ENCODE results near the gene LRRK1.

The LRRK1 gene

GRCh38 chr15:101078669-101079323 lies 159.6 kb downstream of the LRRK1 start:
- FAIRE-seq (no peak), DNase-seq (ENCODE audit: insufficient read length) (no peak)
- TF ChIP-seq POLR2AphosphoS5 (IDR thresholded peaks at IDR 0.05; ENCODE audit: low read depth, low read length): no peak

GRCh38 chr15:101081900-101082299 lies 162.7 kb downstream of the LRRK1 start:
- DNase-seq (ENCODE audit: insufficient read length): no peak
- TF ChIP-seq TAF1 (IDR thresholded peaks at IDR 0.05; ENCODE audit: borderline replicate concordance, low read depth, low read length) (no peak), POLR2AphosphoS5 (IDR thresholded peaks at IDR 0.05; ENCODE audit: low read depth, low read length) (no peak), POLR2A (IDR thresholded peaks at IDR 0.05; ENCODE audit: low read depth, low read length) (no peak)
- no peak for FAIRE-seq

GRCh38 chr15:101083336-101084045 lies 164.3 kb downstream of the LRRK1 start:
- FAIRE-seq (no peak), DNase-seq (ENCODE audit: insufficient read length) (no peak)
- no peak for TF ChIP-seq POLR2A (IDR thresholded peaks at IDR 0.05; ENCODE audit: low read depth, low read length)
- TF ChIP-seq TAF1 (IDR thresholded peaks at IDR 0.05; ENCODE audit: borderline replicate concordance, low read depth, low read length): no peak
- TF ChIP-seq POLR2AphosphoS5 (IDR thresholded peaks at IDR 0.05; ENCODE audit: low read depth, low read length): no peak

GRCh38 chr15:101084801-101085200 lies 165.6 kb downstream of the LRRK1 start:
- FAIRE-seq (no peak), DNase-seq (ENCODE audit: insufficient read length) (no peak)
- TF ChIP-seq POLR2A (IDR thresholded peaks at IDR 0.05; ENCODE audit: low read depth, low read length) (no peak), POLR2AphosphoS5 (IDR thresholded peaks at IDR 0.05; ENCODE audit: low read depth, low read length) (no peak), TAF1 (IDR thresholded peaks at IDR 0.05; ENCODE audit: borderline replicate concordance, low read depth, low read length) (no peak)

GRCh38 chr15:101085311-101085700 lies 166.1 kb downstream of the LRRK1 start:
- TF ChIP-seq TAF1 (IDR thresholded peaks at IDR 0.05; ENCODE audit: borderline replicate concordance, low read depth, low read length) (no peak), POLR2AphosphoS5 (IDR thresholded peaks at IDR 0.05; ENCODE audit: low read depth, low read length) (no peak), POLR2A (IDR thresholded peaks at IDR 0.05; ENCODE audit: low read depth, low read length) (no peak)
- DNase-seq (ENCODE audit: insufficient read length) (no peak), FAIRE-seq (no peak)

- FAIRE-seq (no peak), DNase-seq (ENCODE audit: insufficient read length) (no peak)
- TF ChIP-seq TAF1 (IDR thresholded peaks at IDR 0.05; ENCODE audit: borderline replicate concordance, low read depth, low read length): no peak
Measured at GRCh38 chr15:101086394-101087171, 167.4 kb downstream of the LRRK1 start.

GRCh38 chr15:101087172-101087769 lies 168.1 kb downstream of the LRRK1 start:
- TF ChIP-seq POLR2A (IDR thresholded peaks at IDR 0.05; ENCODE audit: low read depth, low read length) (no peak), TAF1 (IDR thresholded peaks at IDR 0.05; ENCODE audit: borderline replicate concordance, low read depth, low read length) (no peak), POLR2AphosphoS5 (IDR thresholded peaks at IDR 0.05; ENCODE audit: low read depth, low read length) (no peak)
- no peak for FAIRE-seq
- no peak for DNase-seq (ENCODE audit: insufficient read length)

GRCh38 chr15:101088271-101088670 lies 169.1 kb downstream of the LRRK1 start:
- DNase-seq (ENCODE audit: insufficient read length) (no peak), FAIRE-seq (no peak)
- no peak for TF ChIP-seq TAF1 (IDR thresholded peaks at IDR 0.05; ENCODE audit: borderline replicate concordance, low read depth, low read length)
- no peak for TF ChIP-seq POLR2A (IDR thresholded peaks at IDR 0.05; ENCODE audit: low read depth, low read length)
- no peak for TF ChIP-seq POLR2AphosphoS5 (IDR thresholded peaks at IDR 0.05; ENCODE audit: low read depth, low read length)

- TF ChIP-seq POLR2A (IDR thresholded peaks at IDR 0.05; ENCODE audit: low read depth, low read length): no peak
- no peak for TF ChIP-seq TAF1 (IDR thresholded peaks at IDR 0.05; ENCODE audit: borderline replicate concordance, low read depth, low read length)
- TF ChIP-seq POLR2AphosphoS5 (IDR thresholded peaks at IDR 0.05; ENCODE audit: low read depth, low read length): no peak
- DNase-seq (ENCODE audit: insufficient read length) (peak; percentile 86), FAIRE-seq (peak; percentile 73)
Measured at GRCh38 chr15:101088788-101089578, 169.8 kb downstream of the LRRK1 start.

- no peak for TF ChIP-seq POLR2AphosphoS5 (IDR thresholded peaks at IDR 0.05; ENCODE audit: low read depth, low read length)
- TF ChIP-seq POLR2A (IDR thresholded peaks at IDR 0.05; ENCODE audit: low read depth, low read length): no peak
- no peak for TF ChIP-seq TAF1 (IDR thresholded peaks at IDR 0.05; ENCODE audit: borderline replicate concordance, low read depth, low read length)
- DNase-seq (ENCODE audit: insufficient read length) (no peak), FAIRE-seq (no peak)
Measured at GRCh38 chr15:101089579-101090427, 170.6 kb downstream of the LRRK1 start.
